Measurements from ENCODE around the gene STAMBP. TPM values are rescaled to one million over a fixed set of nuclear protein-coding genes. Genes with fewer than 3 reads are reported as not detected.
A peak's percentile ranks its signal among the peaks of the same experiment; 100 is the strongest.

Gene STAMBP
- total RNA-seq, 4 donors from 2014 or later: 22.7 to 1,127 (median 37.3) TPM

DNA sequence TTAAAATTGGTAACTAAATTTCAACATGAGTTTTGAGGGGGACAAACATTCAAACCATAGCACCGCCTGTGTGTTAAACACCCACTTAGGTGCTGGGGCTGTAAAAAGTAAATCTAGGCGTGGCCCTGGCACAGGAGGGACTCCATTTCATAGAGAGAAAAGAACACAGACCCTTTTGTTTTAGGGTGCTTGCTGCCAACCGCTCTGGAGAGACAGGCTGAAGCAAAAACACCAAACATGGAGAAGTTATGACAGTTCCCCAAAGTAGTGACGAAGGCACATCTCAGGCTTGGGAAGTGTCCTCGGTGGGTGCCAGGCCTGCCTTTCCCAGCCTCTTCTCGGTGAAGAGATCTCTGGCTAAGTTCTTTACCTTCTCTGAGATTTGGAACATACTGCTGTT, 69.2 kb downstream of the STAMBP start:
- peak overlapping the region; percentile 78 to 89 (median 88) for H3K27ac ChIP-seq
- WGBS, 2 donors (ENCODE audit: low coverage in 1 of 2): 43 to 46% methylated on average over 3 to 6 of the region's 6 CpGs
- TF ChIP-seq, protein P1, sequence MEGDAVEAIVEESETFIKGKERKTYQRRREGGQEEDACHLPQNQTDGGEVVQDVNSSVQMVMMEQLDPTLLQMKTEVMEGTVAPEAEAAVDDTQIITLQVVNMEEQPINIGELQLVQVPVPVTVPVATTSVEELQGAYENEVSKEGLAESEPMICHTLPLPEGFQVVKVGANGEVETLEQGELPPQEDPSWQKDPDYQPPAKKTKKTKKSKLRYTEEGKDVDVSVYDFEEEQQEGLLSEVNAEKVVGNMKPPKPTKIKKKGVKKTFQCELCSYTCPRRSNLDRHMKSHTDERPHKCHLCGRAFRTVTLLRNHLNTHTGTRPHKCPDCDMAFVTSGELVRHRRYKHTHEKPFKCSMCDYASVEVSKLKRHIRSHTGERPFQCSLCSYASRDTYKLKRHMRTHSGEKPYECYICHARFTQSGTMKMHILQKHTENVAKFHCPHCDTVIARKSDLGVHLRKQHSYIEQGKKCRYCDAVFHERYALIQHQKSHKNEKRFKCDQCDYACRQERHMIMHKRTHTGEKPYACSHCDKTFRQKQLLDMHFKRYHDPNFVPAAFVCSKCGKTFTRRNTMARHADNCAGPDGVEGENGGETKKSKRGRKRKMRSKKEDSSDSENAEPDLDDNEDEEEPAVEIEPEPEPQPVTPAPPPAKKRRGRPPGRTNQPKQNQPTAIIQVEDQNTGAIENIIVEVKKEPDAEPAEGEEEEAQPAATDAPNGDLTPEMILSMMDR (IDR thresholded peaks at IDR 0.05): no peak
- no peak for TF ChIP-seq POLR2A (IDR thresholded peaks at IDR 0.05)
- peak; percentile 56 for TF ChIP-seq EP300 (IDR thresholded peaks at IDR 0.05; ENCODE audit: low read depth)
- peak in 2 of 3 donors; percentile 28 to 57 for TF ChIP-seq POLR2AphosphoS5 (IDR thresholded peaks at IDR 0.05)
- peaks cover 0 to 4% (median 0%) of the 10 kb centered on the region in 4 donors for H3K4me1 ChIP-seq
- intact Hi-C loops (cut with DNase I; ENCODE audit: low total_unique reads) (loop anchor here (10.0 kb wide), 1 partner anchor 63 kb away; no protein-coding TSS in a partner anchor), in situ Hi-C loops (cut with MboI; ENCODE audit: low pct_ligation_motif_present in 1 of 4, low pct_unique_long_range_greater_than_20kb in 1 of 4, low sequenced_read_pairs in 3 of 4) (no loop called here)
- DNase-seq: peak; percentile 23
- H3K4me3 ChIP-seq: peak overlapping the region in 3 of 4 donors; percentile 33 to 42 (median 35)
- no peaks in the 10 kb centered on the region for H3K9me3 ChIP-seq
- no peaks in the 10 kb centered on the region for H3K27me3 ChIP-seq
- H3K36me3 ChIP-seq: no peaks in the 10 kb centered on the region

- intact Hi-C loops (cut with DNase I; ENCODE audit: low total_unique reads): loop anchor here (10.0 kb wide), 1 partner anchor 65 kb away; no protein-coding TSS in a partner anchor
- no peak for DNase-seq
- no peaks in the 10 kb centered on the region for H3K9me3 ChIP-seq
- in situ Hi-C loops (cut with MboI; ENCODE audit: low pct_ligation_motif_present in 1 of 4, low pct_unique_long_range_greater_than_20kb in 1 of 4, low sequenced_read_pairs in 3 of 4): no loop called here
- peak overlapping the region in 2 of 4 donors; percentile 28 to 35 for H3K4me3 ChIP-seq
- H3K27ac ChIP-seq: peak overlapping the region; percentile 78 to 89 (median 88)
- H3K4me1 ChIP-seq: peaks cover 0 to 4% (median 0%) of the 10 kb centered on the region in 4 donors
- H3K27me3 ChIP-seq: no peaks in the 10 kb centered on the region
- TF ChIP-seq POLR2A (IDR thresholded peaks at IDR 0.05): no peak
- TF ChIP-seq POLR2AphosphoS5 (IDR thresholded peaks at IDR 0.05): peak in 1 of 3 donors; percentile 3
- 70 to 73% methylated on average over 8 of the region's 8 CpGs for WGBS, 2 donors (ENCODE audit: low coverage in 1 of 2)
- H3K36me3 ChIP-seq: no peaks in the 10 kb centered on the region
Measured at GRCh38 chr2:73899801-73900336, 71.1 kb downstream of the STAMBP start.

DNA sequence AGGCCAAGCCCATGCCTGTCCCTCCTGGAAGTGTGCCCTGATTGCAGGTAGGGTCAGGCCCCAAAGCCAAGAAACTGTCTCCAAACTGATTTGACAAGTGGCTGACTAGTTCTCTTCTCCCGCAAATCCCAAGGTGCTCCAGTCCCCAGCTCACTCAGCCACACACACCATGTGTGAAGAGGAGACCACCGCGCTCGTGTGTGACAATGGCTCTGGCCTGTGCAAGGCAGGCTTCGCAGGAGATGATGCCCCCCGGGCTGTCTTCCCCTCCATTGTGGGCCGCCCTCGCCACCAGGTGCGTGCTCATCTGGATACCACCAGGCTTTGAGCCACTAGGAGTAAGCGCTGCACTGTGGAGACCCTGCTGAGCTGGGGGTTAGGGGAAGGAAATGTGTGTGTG, 72.4 kb downstream of the STAMBP start:
- H3K9me3 ChIP-seq: no peaks in the 10 kb centered on the region
- H3K4me1 ChIP-seq: peaks cover 0 to 4% (median 0%) of the 10 kb centered on the region in 4 donors
- H3K27ac ChIP-seq: peak overlapping the region in 3 of 4 donors; percentile 87 to 89 (median 89)
- in situ Hi-C loops (cut with MboI; ENCODE audit: low pct_ligation_motif_present in 1 of 4, low pct_unique_long_range_greater_than_20kb in 1 of 4, low sequenced_read_pairs in 3 of 4): no loop called here
- 75% methylated on average over 9 of the region's 10 CpGs; no CpG with 5 or more reads in 1 of the 2 donors for WGBS, 2 donors (ENCODE audit: low coverage in 1 of 2)
- no peak for DNase-seq
- H3K36me3 ChIP-seq: no peaks in the 10 kb centered on the region
- TF ChIP-seq POLR2AphosphoS5 (IDR thresholded peaks at IDR 0.05) (peak in 1 of 3 donors; percentile 20), POLR2A (IDR thresholded peaks at IDR 0.05) (no peak)
- H3K27me3 ChIP-seq: no peaks in the 10 kb centered on the region
- H3K4me3 ChIP-seq: no peak overlapping the region
- intact Hi-C loops (cut with DNase I; ENCODE audit: low total_unique reads): no loop called here

DNA sequence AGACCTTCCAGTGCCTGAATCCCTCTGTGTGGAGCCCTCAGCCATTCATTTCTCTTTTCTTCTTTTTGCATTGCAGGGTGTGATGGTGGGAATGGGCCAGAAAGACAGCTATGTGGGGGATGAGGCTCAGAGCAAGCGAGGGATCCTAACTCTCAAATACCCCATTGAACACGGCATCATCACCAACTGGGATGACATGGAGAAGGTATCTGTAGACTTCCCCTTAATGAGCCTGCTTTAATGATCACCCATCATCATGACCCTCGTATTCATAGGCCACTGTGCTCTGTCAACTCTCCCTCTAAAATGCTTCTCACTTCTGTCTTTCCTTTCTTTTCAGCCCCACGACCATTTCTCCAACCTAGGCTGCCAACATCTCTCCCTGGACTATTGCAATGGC, 73.5 kb downstream of the STAMBP start:
- no peak overlapping the region for H3K4me3 ChIP-seq
- intact Hi-C loops (cut with DNase I; ENCODE audit: low total_unique reads): no loop called here
- no peaks in the 10 kb centered on the region for H3K36me3 ChIP-seq
- TF ChIP-seq POLR2AphosphoS5 (IDR thresholded peaks at IDR 0.05) (peak in 1 of 3 donors; percentile 17), EP300 (IDR thresholded peaks at IDR 0.05; ENCODE audit: low read depth) (no peak), POLR2A (IDR thresholded peaks at IDR 0.05) (no peak)
- TF ChIP-seq, protein P1 (IDR thresholded peaks at IDR 0.05): no peak
- H3K27me3 ChIP-seq: no peaks in the 10 kb centered on the region
- 73 to 76% methylated on average over 3 to 4 of the region's 4 CpGs for WGBS, 2 donors (ENCODE audit: low coverage in 1 of 2)
- in situ Hi-C loops (cut with MboI; ENCODE audit: low pct_ligation_motif_present in 1 of 4, low pct_unique_long_range_greater_than_20kb in 1 of 4, low sequenced_read_pairs in 3 of 4): no loop called here
- H3K4me1 ChIP-seq: peaks cover 0 to 4% (median 0%) of the 10 kb centered on the region in 4 donors
- no peaks in the 10 kb centered on the region for H3K9me3 ChIP-seq
- no peak for DNase-seq
- H3K27ac ChIP-seq: peak overlapping the region; percentile 29 to 89 (median 66)

DNA sequence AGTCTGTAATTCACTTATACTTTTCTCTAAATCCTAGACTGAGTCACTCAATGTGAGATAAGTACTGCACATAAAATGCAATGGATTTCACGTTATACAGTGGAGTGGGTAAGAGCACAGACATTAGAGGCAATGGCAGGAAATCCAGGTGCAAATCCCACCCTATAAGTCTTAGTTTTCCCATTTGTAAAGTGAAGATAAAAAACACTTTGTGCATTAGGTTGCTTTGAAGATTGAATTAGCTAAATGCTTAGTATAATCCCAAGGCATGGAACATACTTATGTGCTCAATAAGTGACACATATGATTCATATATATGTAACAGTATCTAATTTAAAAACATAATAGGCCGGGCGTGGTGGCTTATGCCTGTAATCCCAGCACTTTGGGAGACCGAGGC, 74.6 kb downstream of the STAMBP start:
- Histone ChIP-seq H3K36me3 (no peaks in the 10 kb centered on the region), H3K9me3 (no peaks in the 10 kb centered on the region), H3K4me1 (peaks cover 0 to 9% (median 2%) of the 10 kb centered on the region in 4 donors), H3K4me3 (no peak overlapping the region), H3K27ac (peak overlapping the region in 3 of 4 donors; percentile 44 to 89 (median 87)), H3K27me3 (no peaks in the 10 kb centered on the region)
- 43 to 75% methylated on average over 1 to 4 of the region's 4 CpGs for WGBS, 2 donors (ENCODE audit: low coverage in 1 of 2)
- TF ChIP-seq POLR2AphosphoS5 (IDR thresholded peaks at IDR 0.05): peak in 1 of 3 donors; percentile 26
- TF ChIP-seq, protein P1 (IDR thresholded peaks at IDR 0.05): no peak
- in situ Hi-C loops (cut with MboI; ENCODE audit: low pct_ligation_motif_present in 1 of 4, low pct_unique_long_range_greater_than_20kb in 1 of 4, low sequenced_read_pairs in 3 of 4): no loop called here
- intact Hi-C loops (cut with DNase I; ENCODE audit: low total_unique reads): no loop called here
- no peak for DNase-seq
